GM12801 (cell line): ENCODE measurements around the gene CIROP.

ENCODE experiments used
- TF ChIP-seq, protein P1 (sequence below): IDR thresholded peaks from one replicate; pipeline ENCODE4 v1.5.1; 2011; ENCODE audit warnings: control low read depth; ENCODE audit not compliant: insufficient read length; ENCODE audit errors: extremely low read depth

CIROP gene

DNA sequence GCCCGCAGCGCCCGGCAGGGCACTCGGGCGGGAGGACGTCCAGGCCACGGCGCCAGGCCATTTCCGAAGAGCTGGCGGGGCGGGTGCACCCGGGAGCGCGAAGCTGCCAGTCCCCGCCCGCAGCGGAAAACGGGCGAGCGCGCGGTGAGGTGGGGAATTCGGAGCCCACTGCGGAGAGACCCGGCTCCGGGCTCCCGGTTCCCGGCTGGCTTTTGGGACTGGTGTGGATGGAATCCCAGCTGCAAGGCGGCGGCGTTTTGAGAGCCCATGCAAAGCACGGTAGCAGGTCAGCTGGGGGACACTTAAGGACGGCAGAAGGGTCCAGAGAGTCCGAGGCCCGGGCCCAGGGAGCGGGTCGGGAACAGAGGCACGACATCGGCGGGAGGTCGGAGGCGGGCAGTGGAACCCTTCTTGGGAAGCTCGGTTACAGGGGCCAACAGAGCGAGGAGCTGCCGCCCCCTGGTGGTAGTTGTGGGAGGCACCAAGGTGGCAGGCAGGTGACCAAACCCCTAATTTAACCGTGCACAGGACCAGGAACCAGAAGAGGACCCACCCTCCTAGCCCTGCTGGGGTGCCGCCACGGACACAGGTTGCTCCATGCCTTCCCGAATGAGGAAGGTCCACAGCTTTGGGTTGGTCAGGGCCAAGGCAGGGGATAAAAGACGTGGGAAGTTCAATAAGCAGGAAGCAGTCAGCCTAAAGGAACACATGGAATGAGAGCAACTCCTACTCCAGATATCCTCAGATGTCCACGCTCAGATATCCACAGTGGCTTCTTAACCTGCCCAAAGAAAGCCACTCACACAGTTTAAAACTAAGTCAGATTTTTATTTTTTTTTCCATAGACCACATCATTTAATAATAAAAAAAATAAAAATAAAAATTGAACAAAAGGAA lies 46.8 kb downstream of the CIROP start:
- TF ChIP-seq, protein P1, sequence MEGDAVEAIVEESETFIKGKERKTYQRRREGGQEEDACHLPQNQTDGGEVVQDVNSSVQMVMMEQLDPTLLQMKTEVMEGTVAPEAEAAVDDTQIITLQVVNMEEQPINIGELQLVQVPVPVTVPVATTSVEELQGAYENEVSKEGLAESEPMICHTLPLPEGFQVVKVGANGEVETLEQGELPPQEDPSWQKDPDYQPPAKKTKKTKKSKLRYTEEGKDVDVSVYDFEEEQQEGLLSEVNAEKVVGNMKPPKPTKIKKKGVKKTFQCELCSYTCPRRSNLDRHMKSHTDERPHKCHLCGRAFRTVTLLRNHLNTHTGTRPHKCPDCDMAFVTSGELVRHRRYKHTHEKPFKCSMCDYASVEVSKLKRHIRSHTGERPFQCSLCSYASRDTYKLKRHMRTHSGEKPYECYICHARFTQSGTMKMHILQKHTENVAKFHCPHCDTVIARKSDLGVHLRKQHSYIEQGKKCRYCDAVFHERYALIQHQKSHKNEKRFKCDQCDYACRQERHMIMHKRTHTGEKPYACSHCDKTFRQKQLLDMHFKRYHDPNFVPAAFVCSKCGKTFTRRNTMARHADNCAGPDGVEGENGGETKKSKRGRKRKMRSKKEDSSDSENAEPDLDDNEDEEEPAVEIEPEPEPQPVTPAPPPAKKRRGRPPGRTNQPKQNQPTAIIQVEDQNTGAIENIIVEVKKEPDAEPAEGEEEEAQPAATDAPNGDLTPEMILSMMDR = peak; percentile 24

DNA sequence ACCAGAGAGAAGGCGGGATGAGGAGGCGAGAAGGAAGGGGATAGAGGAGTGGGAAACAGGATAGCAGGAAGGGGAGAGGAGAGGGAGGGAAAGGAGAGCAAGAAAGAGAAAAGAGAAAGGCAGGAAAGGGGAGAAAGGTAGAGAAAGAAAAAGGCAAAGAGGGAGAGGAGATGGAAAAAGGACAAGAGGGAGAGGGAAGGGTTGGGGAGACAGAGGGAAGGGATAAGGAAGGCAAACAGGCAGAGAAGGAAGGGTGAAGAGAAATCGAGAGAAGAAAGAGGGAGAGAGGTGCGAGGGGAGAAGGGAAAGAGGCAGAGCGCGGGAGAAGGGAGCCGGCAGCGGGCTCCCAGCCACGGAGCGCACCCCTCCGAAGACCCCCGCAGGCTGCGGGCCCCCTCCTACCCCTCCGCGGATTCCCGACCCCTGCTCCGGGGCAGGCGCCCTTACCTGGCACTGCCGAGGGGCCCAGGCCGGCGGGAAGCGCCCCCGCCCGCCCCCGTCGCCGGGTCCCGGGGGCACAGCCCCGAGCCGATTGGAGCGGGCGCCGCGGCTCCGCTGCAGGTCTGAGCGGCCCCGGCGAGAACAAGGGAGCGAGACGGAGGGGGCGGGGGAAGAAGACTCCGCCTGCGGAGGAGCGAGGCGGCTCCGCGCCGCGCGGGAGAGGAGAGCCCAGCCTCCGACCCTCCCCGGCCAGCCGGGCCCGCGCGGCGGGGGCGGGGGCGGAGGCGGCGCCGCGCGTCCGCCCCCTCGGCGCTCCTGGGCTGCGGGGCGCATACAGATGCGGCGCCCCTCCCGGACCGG lies 47.6 kb downstream of the CIROP start, which contains the start of gene CDH24:
CDH24 (minus strand) TSS at position 565 of the 801 bp plus-strand sequence. CDS start 1,787 bp downstream, outside the sequence.
- TF ChIP-seq, protein P1 = no peak

DNA sequence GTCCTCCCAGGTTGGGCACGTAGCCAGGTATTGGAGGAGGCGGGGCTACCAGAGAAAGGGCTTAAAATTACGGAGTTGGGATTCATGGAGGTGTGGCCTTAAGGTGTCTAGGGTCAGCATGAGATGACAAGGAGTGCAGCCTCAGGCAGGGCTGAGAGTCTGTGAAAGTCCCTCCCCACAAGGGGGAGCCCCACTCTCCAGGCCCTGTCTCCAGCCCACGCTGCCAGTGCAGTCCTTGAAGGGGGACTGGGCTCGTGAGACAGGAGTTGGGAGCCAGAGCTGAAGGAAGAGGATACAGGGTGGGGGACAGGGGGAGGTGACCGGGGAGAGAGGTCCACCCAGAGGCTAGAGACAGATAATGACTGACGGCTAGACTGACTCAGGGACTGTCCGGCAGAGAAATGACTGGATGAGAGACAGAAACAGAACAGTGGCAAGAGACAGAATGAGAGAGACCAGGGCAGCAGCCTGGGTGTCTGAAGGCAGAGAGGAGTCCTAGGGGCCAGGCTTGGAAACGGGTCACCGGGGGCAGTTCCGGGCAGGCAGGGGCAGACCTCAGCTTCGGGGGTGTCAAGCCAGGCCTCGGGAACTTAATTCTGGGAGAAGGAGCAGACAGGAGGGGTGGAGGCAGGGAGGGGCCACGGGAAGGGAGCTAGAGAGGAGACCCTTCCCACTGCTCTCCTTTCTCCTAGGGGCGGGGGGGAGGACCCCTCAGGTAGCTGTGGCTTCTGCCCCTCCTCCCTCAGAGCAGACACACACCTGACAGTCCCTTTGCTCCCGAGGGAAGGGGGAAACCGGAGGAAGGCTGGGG lies 48.4 kb downstream of the CIROP start:
- TF ChIP-seq, protein P1 = no peak

DNA sequence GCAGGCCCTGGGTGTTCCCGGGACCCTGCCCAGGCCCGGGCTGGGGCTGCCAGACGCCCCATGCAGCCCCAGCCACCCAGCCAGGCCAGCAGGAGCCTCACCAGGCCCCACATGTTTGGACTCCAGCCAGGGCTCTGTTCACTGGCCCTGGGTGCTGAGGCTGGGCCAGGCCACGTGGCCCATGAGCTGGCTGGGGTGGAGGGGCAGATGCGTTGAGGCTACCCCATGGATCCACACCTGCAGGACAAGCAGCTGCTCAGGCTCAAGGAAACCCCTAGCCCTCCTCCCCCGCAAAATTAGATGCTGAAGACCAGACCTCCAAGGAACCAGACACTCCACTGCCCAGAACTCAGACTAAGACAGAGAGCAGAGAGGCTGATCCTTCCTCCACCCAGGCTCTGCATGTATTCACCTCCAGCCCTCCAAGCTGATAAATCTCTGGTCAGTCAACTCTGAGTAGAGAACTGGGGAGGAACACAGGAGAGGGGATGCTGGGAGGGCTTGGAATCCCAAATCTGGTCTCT lies 49.1 kb downstream of the CIROP start:
- TF ChIP-seq, protein P1 = no peak

DNA sequence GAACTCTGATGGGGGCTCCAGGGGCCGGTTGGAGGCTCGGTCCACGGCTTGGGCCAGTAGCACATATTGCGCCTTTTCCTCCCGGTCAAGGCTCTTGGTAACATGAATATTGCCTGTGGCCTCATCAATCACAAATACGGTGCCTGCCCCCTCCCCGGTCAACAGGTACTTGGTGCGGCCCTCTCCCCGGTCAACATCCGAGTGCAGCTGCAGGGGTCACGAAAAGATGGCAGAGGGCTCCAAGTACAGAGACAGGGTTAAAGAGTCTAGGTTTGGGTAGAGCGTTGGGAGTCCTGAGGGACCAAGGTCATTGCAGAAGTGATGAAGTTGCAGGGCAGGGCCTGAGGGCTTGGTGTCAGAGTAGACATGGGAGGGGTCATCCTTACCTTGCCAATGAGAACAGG lies 49.6 kb downstream of the CIROP start:
- TF ChIP-seq, protein P1 = no peak

DNA sequence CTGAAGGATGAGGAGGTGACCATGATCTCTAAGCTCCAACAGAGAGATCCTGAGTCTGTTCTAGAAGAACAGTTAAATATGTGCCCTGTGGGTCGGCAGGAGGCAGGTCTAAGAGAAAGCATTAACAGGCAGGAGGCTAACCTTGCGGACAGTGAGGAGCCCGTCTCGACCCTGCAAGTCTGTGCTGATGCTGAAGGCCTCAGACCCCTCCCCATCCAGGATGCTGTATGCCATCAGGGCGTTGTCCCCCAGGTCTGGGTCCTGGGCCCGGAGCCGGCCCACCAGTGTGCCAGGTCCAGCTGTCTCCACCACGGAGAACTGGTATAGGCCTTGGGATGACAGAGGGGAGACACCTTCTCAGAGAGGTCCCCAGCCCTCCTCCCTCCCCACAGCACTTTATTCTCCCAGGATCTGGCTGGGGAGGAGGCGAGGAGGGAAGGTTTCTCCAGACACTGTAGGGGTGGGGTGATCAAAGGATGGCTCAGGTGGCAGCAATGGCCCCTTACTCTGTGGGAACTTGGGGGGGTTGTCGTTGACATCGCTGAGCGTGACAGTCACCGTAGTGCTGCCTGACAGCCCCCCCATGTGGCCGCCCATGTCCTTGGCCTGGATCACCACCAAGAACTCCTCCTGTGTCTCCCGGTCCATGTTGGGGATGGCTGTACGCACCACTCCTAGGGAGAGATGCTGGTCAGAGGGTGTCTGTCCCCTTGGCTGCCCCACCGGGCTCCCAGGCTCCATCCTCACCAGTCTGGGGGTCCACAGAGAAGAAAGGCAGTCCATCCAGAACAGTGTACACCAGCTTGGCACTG lies 50.6 kb downstream of the CIROP start:
- TF ChIP-seq, protein P1 = no peak
